ENCODE data around the gene C13orf42. TPM values are rescaled to one million over a fixed set of nuclear protein-coding genes. Genes with fewer than 3 reads are reported as not detected.

C13orf42 gene
- total and polyA plus RNA-seq, 10 of the 15 experiments (the other 5 are each of a cell fraction or from before 2014, with no cell fraction given): not detected

DNA sequence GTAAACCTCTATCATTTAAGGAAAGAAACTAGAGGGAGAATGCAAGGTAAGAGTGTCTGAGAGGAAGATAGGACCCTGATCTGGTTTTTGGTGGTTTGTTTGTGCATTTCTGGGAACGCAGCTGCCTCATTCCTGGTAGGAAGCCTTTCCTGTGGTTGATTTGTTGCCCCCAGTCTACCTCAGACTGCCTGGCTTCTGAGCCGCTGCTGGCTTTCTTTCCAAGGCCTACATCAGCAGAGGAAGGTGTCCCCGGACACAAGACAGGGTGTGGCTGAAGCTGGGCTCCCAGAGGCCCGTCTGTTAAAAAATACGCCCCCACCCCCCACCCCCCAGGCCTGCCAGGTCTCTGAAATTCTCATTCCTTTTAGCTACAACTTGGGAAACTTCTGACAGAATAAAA, 42.6 kb downstream of the C13orf42 start:
- Histone ChIP-seq H3K9ac (ENCODE audit: control insufficient read depth, insufficient read depth, low read length) (no peak overlapping the region), H3K9me3 (replicated peaks; ENCODE audit: control insufficient read depth, insufficient read depth, low read length) (no peaks in the 10 kb centered on the region), H4K20me1 (ENCODE audit: control insufficient read depth, insufficient read depth) (no peaks in the 10 kb centered on the region), H2AFZ (ENCODE audit: control insufficient read depth, low read depth, low read length) (no peak overlapping the region), H3K79me2 (ENCODE audit: control insufficient read depth, insufficient read depth, low read length) (no peaks in the 10 kb centered on the region), H3K4me1 (ENCODE audit: control insufficient read depth, insufficient read depth, low read length) (no peaks in the 10 kb centered on the region), H3K4me2 (ENCODE audit: control insufficient read depth, insufficient read depth) (no peak overlapping the region), H3K36me3 (ENCODE audit: control insufficient read depth in 2 of 2, insufficient read depth in 2 of 2, low read length in 1 of 2) (no peaks in the 10 kb centered on the region), H3K4me3 (no peak overlapping the region), H3K27me3 (replicated peaks in 1 of 2; ENCODE audit: control insufficient read depth in 2 of 2, insufficient read depth in 2 of 2, low read length in 1 of 2) (no peaks in the 10 kb centered on the region; a peak in 2 of 4 replicates), H3K27ac (ENCODE audit: control insufficient read depth, insufficient read depth) (no peak overlapping the region)
- in situ Hi-C loops (cut with MboI) (loop anchor here (10.0 to 25.0 kb wide), 2 partner anchors 984 to 1406 kb away; no protein-coding TSS in a partner anchor), intact Hi-C loops (cut with micrococcal nuclease; ENCODE audit: unreplicated experiment) (loop anchor here (5.0 to 10.0 kb wide), 2 partner anchors 266 to 554 kb away; no protein-coding TSS in a partner anchor)
- ATAC-seq (no peak), FAIRE-seq (no peak), DNase-seq (ENCODE audit: low read depth, low spot score) (no peak)
- no peak for TF ChIP-seq CHD2 (IDR thresholded peaks at IDR 0.05; ENCODE audit: borderline replicate concordance, low read depth, low read length)
- no peak for TF ChIP-seq BHLHE40 (IDR thresholded peaks at IDR 0.05; ENCODE audit: borderline replicate concordance in 1 of 2, low read depth in 2 of 2, low read length in 1 of 2)
- TF ChIP-seq SREBF1 (IDR thresholded peaks at IDR 0.05; ENCODE audit: low read length): no peak
- TF ChIP-seq CHD4 (IDR thresholded peaks at IDR 0.05): no peak
- TF ChIP-seq, protein P1, sequence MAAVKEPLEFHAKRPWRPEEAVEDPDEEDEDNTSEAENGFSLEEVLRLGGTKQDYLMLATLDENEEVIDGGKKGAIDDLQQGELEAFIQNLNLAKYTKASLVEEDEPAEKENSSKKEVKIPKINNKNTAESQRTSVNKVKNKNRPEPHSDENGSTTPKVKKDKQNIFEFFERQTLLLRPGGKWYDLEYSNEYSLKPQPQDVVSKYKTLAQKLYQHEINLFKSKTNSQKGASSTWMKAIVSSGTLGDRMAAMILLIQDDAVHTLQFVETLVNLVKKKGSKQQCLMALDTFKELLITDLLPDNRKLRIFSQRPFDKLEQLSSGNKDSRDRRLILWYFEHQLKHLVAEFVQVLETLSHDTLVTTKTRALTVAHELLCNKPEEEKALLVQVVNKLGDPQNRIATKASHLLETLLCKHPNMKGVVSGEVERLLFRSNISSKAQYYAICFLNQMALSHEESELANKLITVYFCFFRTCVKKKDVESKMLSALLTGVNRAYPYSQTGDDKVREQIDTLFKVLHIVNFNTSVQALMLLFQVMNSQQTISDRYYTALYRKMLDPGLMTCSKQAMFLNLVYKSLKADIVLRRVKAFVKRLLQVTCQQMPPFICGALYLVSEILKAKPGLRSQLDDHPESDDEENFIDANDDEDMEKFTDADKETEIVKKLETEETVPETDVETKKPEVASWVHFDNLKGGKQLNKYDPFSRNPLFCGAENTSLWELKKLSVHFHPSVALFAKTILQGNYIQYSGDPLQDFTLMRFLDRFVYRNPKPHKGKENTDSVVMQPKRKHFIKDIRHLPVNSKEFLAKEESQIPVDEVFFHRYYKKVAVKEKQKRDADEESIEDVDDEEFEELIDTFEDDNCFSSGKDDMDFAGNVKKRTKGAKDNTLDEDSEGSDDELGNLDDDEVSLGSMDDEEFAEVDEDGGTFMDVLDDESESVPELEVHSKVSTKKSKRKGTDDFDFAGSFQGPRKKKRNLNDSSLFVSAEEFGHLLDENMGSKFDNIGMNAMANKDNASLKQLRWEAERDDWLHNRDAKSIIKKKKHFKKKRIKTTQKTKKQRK (IDR thresholded peaks at IDR 0.05; ENCODE audit: low read depth, low read length): no peak
- TF ChIP-seq, protein P2, sequence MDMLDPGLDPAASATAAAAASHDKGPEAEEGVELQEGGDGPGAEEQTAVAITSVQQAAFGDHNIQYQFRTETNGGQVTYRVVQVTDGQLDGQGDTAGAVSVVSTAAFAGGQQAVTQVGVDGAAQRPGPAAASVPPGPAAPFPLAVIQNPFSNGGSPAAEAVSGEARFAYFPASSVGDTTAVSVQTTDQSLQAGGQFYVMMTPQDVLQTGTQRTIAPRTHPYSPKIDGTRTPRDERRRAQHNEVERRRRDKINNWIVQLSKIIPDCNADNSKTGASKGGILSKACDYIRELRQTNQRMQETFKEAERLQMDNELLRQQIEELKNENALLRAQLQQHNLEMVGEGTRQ (IDR thresholded peaks at IDR 0.05; ENCODE audit: borderline replicate concordance, low read depth, low read length): no peak
- no peak for TF ChIP-seq GABPA (IDR thresholded peaks at IDR 0.05; ENCODE audit: low read depth)
- TF ChIP-seq, protein P3, sequence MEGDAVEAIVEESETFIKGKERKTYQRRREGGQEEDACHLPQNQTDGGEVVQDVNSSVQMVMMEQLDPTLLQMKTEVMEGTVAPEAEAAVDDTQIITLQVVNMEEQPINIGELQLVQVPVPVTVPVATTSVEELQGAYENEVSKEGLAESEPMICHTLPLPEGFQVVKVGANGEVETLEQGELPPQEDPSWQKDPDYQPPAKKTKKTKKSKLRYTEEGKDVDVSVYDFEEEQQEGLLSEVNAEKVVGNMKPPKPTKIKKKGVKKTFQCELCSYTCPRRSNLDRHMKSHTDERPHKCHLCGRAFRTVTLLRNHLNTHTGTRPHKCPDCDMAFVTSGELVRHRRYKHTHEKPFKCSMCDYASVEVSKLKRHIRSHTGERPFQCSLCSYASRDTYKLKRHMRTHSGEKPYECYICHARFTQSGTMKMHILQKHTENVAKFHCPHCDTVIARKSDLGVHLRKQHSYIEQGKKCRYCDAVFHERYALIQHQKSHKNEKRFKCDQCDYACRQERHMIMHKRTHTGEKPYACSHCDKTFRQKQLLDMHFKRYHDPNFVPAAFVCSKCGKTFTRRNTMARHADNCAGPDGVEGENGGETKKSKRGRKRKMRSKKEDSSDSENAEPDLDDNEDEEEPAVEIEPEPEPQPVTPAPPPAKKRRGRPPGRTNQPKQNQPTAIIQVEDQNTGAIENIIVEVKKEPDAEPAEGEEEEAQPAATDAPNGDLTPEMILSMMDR (IDR thresholded peaks at IDR 0.05 in 2 of 3, conservative IDR thresholded peaks at IDR 0.05 in 1 of 3; ENCODE audit: control insufficient read depth in 2 of 3, extremely low read depth in 1 of 3, insufficient read depth in 1 of 3, low read depth in 3 of 3, low read length in 3 of 3): no peak
- TF ChIP-seq POLR2A (IDR thresholded peaks at IDR 0.05; ENCODE audit: low read depth, low read length): no peak
- no peak for TF ChIP-seq NRF1 (conservative IDR thresholded peaks at IDR 0.05; ENCODE audit: low read depth, low read length)
- TF ChIP-seq GATAD2B (conservative IDR thresholded peaks at IDR 0.05; ENCODE audit: low read depth): no peak
- TF ChIP-seq, protein P4, sequence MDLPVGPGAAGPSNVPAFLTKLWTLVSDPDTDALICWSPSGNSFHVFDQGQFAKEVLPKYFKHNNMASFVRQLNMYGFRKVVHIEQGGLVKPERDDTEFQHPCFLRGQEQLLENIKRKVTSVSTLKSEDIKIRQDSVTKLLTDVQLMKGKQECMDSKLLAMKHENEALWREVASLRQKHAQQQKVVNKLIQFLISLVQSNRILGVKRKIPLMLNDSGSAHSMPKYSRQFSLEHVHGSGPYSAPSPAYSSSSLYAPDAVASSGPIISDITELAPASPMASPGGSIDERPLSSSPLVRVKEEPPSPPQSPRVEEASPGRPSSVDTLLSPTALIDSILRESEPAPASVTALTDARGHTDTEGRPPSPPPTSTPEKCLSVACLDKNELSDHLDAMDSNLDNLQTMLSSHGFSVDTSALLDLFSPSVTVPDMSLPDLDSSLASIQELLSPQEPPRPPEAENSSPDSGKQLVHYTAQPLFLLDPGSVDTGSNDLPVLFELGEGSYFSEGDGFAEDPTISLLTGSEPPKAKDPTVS (IDR thresholded peaks at IDR 0.05; ENCODE audit: low read depth, low read length): no peak
- no peak for TF ChIP-seq RBBP5 (conservative IDR thresholded peaks at IDR 0.05)
- TF ChIP-seq IRF4 (IDR thresholded peaks at IDR 0.05; ENCODE audit: low read depth, low read length): no peak
- ChIA-PET RAD21 (ENCODE audit: unreplicated experiment) (interaction anchor here (0.6 to 2.5 kb wide), 8 partner anchors 151 to 1397 kb away, joined by 3 to 14 read pairs (median 4); no protein-coding TSS in a partner anchor), CTCF (interaction anchor here (0.6 to 3.8 kb wide), 18 partner anchors 9 to 1092 kb away, joined by 3 to 28 read pairs (median 5); partner anchors contain the start of gene TRIM13), SMC1A (ENCODE audit: uncharacterized antibody, unreplicated experiment) (interaction anchor here (0.9 to 3.8 kb wide), 11 partner anchors 12 to 1092 kb away, joined by 3 to 29 read pairs (median 5); no protein-coding TSS in a partner anchor), POLR2A (interaction anchor here (0.7 kb wide), 1 partner anchor 286 kb away, joined by 3 read pairs; no protein-coding TSS in a partner anchor)
- BruUV-seq (replicated peaks): no TSS peak
- WGBS (ENCODE audit: insufficient coverage, insufficient replicate concordance, low lambda C conversion rate, missing lambda C conversion rate): 22% methylated on average over 5 of the region's 5 CpGs

Data from GM12878 (cell line).